ENCODE results near the gene THEMIS.

The THEMIS gene

DNA sequence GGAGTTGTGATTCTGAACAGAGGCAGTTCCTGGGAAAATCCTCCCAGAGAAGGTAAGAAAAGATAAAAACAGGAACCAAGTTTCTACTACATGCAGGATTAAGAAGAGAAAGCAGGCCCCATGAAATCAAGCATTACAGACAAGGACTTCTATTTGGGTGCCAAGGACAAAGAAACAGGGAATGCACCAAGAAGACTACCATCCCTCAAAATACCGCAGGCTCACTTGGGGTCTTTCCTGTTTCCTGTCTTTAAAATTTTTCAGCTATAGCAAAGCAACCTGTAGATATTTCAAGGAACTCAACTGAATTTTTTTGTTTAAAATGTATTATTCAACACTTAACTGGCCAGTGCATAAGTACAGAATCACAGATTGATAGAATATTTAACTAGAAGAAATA lies 107.5 kb downstream of the THEMIS start:
- no peaks in the 10 kb centered on the region for H3K79me2 ChIP-seq (ENCODE audit: insufficient read depth, low read length)
- H4K20me1 ChIP-seq (ENCODE audit: insufficient read depth, low read length): no peaks in the 10 kb centered on the region
- H3K9ac ChIP-seq (ENCODE audit: low read length): no peak overlapping the region
- no peaks in the 10 kb centered on the region for H3K9me3 ChIP-seq (ENCODE audit: low read length)
- H3K27me3 ChIP-seq (ENCODE audit: insufficient read depth, low read length): no peaks in the 10 kb centered on the region
- H3K9me2 ChIP-seq (ENCODE audit: low read depth, low read length): no peaks in the 10 kb centered on the region
- H3K27ac ChIP-seq (ENCODE audit: low read depth, low read length, poor library complexity, severe bottlenecking): no peak overlapping the region
- H3K36me3 ChIP-seq (ENCODE audit: insufficient read depth, low read length): no peaks in the 10 kb centered on the region
- no peaks in the 10 kb centered on the region for H3F3A ChIP-seq (ENCODE audit: insufficient read depth, low read length)
- H3K4me2 ChIP-seq (ENCODE audit: low read length): no peak overlapping the region
- H3K4me1 ChIP-seq (ENCODE audit: insufficient read depth, low read length, severe bottlenecking): no peaks in the 10 kb centered on the region
- no peak for TF ChIP-seq EZH2 (IDR thresholded peaks at IDR 0.05; ENCODE audit: borderline replicate concordance, low read length)
- TF ChIP-seq, protein P1, sequence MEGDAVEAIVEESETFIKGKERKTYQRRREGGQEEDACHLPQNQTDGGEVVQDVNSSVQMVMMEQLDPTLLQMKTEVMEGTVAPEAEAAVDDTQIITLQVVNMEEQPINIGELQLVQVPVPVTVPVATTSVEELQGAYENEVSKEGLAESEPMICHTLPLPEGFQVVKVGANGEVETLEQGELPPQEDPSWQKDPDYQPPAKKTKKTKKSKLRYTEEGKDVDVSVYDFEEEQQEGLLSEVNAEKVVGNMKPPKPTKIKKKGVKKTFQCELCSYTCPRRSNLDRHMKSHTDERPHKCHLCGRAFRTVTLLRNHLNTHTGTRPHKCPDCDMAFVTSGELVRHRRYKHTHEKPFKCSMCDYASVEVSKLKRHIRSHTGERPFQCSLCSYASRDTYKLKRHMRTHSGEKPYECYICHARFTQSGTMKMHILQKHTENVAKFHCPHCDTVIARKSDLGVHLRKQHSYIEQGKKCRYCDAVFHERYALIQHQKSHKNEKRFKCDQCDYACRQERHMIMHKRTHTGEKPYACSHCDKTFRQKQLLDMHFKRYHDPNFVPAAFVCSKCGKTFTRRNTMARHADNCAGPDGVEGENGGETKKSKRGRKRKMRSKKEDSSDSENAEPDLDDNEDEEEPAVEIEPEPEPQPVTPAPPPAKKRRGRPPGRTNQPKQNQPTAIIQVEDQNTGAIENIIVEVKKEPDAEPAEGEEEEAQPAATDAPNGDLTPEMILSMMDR (IDR thresholded peaks at IDR 0.05; ENCODE audit: low read length): no peak
- H3K4me3 ChIP-seq (ENCODE audit: low read depth, low read length, poor library complexity, severe bottlenecking): no peak overlapping the region
- no peak overlapping the region for H2AFZ ChIP-seq (ENCODE audit: low read length)

DNA sequence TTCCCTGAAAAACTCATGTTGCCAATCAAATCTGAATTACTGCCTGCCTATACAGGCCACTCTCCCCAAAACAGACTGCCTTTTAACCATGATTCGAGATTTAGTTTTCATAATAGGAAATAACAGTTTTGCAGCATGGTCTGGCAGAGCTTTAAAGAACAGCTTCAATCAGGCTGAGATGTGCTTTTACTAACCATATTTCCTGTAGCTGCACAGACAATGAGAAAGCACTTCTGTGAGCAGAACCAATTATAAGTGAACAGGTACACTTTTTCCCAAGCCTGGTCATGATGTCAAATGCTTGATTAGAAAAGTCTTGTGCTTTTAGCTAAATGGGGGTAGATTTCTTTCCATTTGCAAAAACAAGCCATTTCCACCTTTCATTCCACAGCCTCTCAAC lies 108.2 kb downstream of the THEMIS start:
- no peaks in the 10 kb centered on the region for H3K27me3 ChIP-seq (ENCODE audit: insufficient read depth, low read length)
- no peaks in the 10 kb centered on the region for H3K79me2 ChIP-seq (ENCODE audit: insufficient read depth, low read length)
- no peak overlapping the region for H3K9ac ChIP-seq (ENCODE audit: low read length)
- H3K9me3 ChIP-seq (ENCODE audit: low read length): no peaks in the 10 kb centered on the region
- no peak overlapping the region for H3K4me2 ChIP-seq (ENCODE audit: low read length)
- no peaks in the 10 kb centered on the region for H3K36me3 ChIP-seq (ENCODE audit: insufficient read depth, low read length)
- H2AFZ ChIP-seq (ENCODE audit: low read length): no peak overlapping the region
- H3K27ac ChIP-seq (ENCODE audit: low read depth, low read length, poor library complexity, severe bottlenecking): no peak overlapping the region
- H3F3A ChIP-seq (ENCODE audit: insufficient read depth, low read length): no peaks in the 10 kb centered on the region
- H3K9me2 ChIP-seq (ENCODE audit: low read depth, low read length): no peaks in the 10 kb centered on the region
- no peaks in the 10 kb centered on the region for H4K20me1 ChIP-seq (ENCODE audit: insufficient read depth, low read length)
- no peak for TF ChIP-seq EZH2 (IDR thresholded peaks at IDR 0.05; ENCODE audit: borderline replicate concordance, low read length)
- TF ChIP-seq, protein P1 (IDR thresholded peaks at IDR 0.05; ENCODE audit: low read length): no peak
- no peak overlapping the region for H3K4me3 ChIP-seq (ENCODE audit: low read depth, low read length, poor library complexity, severe bottlenecking)
- H3K4me1 ChIP-seq (ENCODE audit: insufficient read depth, low read length, severe bottlenecking): no peaks in the 10 kb centered on the region

DNA sequence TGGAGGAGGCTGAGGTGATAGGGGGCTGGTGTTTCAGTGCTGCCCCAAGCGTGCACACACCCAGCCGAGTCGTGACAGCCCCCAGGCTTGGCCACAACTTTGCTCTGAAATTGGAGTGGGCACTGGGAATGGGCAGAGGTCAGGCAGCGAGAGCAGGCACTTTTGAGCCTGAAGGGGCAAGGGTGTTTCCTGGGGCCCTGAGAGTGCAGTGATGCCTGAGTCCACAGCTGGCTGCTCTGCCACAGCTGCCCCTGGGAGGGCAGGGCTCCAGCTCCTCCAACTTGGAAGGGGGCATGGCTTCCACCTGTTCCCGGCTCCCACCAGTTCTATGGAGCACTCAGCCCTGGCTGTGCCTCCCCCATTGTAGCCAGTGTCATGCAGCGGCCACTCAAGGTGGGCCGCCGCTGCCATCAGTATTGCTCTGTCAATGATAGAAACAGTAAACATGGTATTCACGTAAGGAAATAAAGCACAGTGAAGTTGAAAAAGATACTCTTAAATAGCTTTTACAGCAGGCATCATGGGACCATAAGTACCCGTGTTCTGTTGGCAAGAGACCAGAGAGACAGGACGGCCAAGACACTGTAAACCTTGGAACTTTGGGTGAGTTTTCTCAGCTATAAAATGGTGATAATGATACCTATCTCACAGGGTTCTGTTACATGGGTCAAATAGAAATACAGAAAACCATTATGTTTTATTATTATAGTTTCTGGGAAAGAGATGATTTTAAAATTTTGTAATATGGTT lies 108.9 kb downstream of the THEMIS start:
- no peak overlapping the region for H3K9ac ChIP-seq (ENCODE audit: low read length)
- no peaks in the 10 kb centered on the region for H3K9me3 ChIP-seq (ENCODE audit: low read length)
- no peaks in the 10 kb centered on the region for H4K20me1 ChIP-seq (ENCODE audit: insufficient read depth, low read length)
- no peaks in the 10 kb centered on the region for H3K79me2 ChIP-seq (ENCODE audit: insufficient read depth, low read length)
- H2AFZ ChIP-seq (ENCODE audit: low read length): no peak overlapping the region
- no peaks in the 10 kb centered on the region for H3K36me3 ChIP-seq (ENCODE audit: insufficient read depth, low read length)
- H3K9me2 ChIP-seq (ENCODE audit: low read depth, low read length): no peaks in the 10 kb centered on the region
- no peak overlapping the region for H3K4me2 ChIP-seq (ENCODE audit: low read length)
- no peaks in the 10 kb centered on the region for H3K27me3 ChIP-seq (ENCODE audit: insufficient read depth, low read length)
- H3K4me1 ChIP-seq (ENCODE audit: insufficient read depth, low read length, severe bottlenecking): no peaks in the 10 kb centered on the region
- no peak overlapping the region for H3K4me3 ChIP-seq (ENCODE audit: low read depth, low read length, poor library complexity, severe bottlenecking)
- no peak for TF ChIP-seq EZH2 (IDR thresholded peaks at IDR 0.05; ENCODE audit: borderline replicate concordance, low read length)
- TF ChIP-seq, protein P1 (IDR thresholded peaks at IDR 0.05; ENCODE audit: low read length): no peak
- H3F3A ChIP-seq (ENCODE audit: insufficient read depth, low read length): no peaks in the 10 kb centered on the region
- H3K27ac ChIP-seq (ENCODE audit: low read depth, low read length, poor library complexity, severe bottlenecking): no peak overlapping the region

Data from OCI-LY1 (cell line).